NCI-H748 (cell line): Measurements from ENCODE around the gene FCGR1A.
"Not testable (repeated sequence)": the region's sequence is repeated elsewhere in the genome, so short reads cannot be mapped to it uniquely, and the experiment has no call there.

ENCODE experiments used
- DNase-seq: peaks from one replicate; lab custom pipeline; 2025; ENCODE audit not compliant: unreplicated experiment; lab: John Stamatoyannopoulos, UW

The FCGR1A gene

DNA sequence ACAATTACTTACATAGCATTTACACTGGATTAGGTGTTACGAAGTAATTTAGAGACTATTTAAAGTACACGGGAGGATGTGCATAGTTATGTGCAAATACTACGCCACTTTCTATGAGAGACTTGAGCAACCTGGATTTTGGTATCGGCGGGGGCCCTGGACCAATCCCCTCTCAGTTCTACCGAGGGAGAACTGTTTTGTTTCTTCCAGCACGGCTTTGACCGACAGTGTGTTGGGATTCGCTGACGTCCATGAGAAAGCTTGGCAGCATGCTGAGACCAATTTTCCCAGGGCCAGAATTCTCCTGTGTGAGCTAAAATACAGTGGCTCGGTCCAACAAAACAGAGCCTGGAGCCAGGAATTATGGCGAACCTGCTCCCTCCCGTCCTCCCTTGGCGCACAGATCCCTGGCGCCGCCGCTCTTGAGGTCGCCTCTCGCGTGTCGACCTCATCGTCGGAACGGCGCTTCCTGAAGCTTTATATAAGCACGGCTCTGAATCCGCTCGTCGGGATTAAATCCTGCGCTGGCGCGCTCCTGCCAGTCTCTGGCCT lies 49.3 kb downstream of the FCGR1A start:
- not testable (repeated sequence) for DNase-seq

DNA sequence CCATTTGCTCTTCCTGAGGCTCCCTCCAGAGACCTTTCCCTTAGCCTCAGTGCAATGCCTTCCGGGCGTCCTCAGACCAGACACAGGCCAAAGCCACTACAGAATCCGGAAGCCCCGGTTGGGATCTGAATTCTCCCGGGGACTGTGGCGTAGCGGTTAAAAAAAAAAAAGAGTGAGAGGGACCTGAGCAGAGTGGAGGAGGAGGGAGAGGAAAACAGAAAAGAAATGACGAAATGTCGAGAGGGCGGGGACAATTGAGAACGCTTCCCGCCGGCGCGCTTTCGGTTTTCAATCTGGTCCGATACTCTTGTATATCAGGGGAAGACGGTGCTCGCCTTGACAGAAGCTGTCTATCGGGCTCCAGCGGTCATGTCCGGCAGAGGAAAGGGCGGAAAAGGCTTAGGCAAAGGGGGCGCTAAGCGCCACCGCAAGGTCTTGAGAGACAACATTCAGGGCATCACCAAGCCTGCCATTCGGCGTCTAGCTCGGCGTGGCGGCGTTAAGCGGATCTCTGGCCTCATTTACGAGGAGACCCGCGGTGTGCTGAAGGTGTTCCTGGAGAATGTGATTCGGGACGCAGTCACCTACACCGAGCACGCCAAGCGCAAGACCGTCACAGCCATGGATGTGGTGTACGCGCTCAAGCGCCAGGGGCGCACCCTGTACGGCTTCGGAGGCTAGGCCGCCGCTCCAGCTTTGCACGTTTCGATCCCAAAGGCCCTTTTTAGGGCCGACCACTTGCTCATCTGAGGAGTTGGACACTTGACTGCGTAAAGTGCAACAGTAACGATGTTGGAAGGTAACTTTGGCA lies 50.0 kb downstream of the FCGR1A start:
- not testable (repeated sequence) for DNase-seq

DNA sequence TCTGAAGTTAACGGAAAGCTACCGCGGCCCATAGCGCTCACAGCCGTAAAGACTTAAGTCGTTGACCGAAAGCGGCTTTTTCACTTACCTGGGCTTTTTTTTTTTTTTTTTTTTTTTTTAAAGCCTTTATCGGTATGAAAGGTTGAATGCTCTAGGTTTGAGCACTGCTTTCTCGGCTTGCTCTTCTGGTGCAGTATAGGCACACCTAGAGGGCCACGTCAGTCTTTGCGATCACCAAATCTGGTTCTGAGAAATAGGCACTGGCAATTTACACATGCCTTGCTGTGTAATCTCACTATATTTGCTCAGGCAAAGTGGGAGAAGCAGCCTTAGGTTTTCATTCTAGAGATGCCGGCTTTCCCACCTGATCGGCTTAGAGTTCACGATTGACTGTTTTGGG lies 50.6 kb downstream of the FCGR1A start:
- DNase-seq = not testable (repeated sequence)

DNA sequence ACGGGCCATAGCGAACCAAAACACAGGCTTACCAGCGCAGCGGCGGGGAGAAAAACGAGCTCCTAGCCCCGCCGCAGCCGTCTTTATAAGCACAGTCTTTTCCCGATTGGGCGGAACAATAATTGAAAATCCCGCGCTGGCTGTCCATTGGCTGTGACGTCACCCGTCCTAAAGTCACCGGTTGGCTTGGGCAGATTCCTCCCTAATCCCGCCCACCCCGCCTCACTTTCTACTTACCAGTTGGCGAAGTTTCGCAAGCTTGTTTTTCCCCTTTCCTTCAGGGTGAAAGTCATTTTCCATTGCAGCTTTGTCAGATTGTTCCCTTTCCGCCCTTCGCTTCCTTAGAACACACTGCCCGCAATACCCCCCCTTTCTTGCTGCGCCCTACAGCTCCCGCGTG lies 58.7 kb downstream of the FCGR1A start:
- DNase-seq = not testable (repeated sequence)
